Suprapubic skin (tissue), 4 donors: ENCODE results near the gene CCDC137. TPM values are rescaled to one million over a fixed set of nuclear protein-coding genes. Genes with fewer than 3 reads are reported as not detected.

ENCODE experiments used
- DNase-seq, 2 donors: peaks; one replicate each; pipeline ENCODE4 v3.0.0-alpha.2; 2019; ENCODE audit warnings: low spot score in 2 of 2
- H3K27ac ChIP-seq: fragments of 200-600 bp; sonication (generic); one replicate; pipeline ENCODE4 v1.5.1; 2019
- H3K27me3 ChIP-seq: fragments of 200-600 bp; sonication (generic); one replicate; pipeline ENCODE4 v1.5.1; 2019
- H3K36me3 ChIP-seq: fragments of 200-600 bp; sonication (generic); one replicate; pipeline ENCODE4 v1.5.1; 2019
- H3K4me1 ChIP-seq: fragments of 200-600 bp; sonication (generic); one replicate; pipeline ENCODE4 v1.5.1; 2019
- H3K4me3 ChIP-seq: fragments of 200-600 bp; sonication (generic); one replicate; pipeline ENCODE4 v1.5.1; 2019; ENCODE audit warnings: mild to moderate bottlenecking
- H3K9me3 ChIP-seq: fragments of 200-600 bp; sonication (generic); one replicate; pipeline ENCODE4 v1.5.1; 2019
- CTCF ChIP-seq, 2 donors: fragments of 200-600 bp in 1 of 2; fragments of 450-650 bp in 1 of 2; sonication (generic) in 1 of 2; IDR thresholded peaks; one replicate each; pipeline ENCODE4 v1.5.1; 2016 to 2019; ENCODE audit warnings: antibody characterized with exemption in 2 of 2, mild to moderate bottlenecking in 1 of 2, moderate library complexity in 1 of 2
- EP300 ChIP-seq: sonication (generic); formaldehyde crosslinking; IDR thresholded peaks from one replicate; pipeline ENCODE4 v1.6.1; 2017; ENCODE audit warnings: antibody characterized with exemption
- POLR2A ChIP-seq, 2 donors: fragments of 450-650 bp; IDR thresholded peaks; one replicate each; pipeline ENCODE4 v1.6.1; 2017; ENCODE audit warnings: antibody characterized with exemption in 2 of 2, mild to moderate bottlenecking in 2 of 2, moderate library complexity in 2 of 2
- POLR2AphosphoS5 ChIP-seq, 3 donors: sonication (generic); formaldehyde crosslinking; IDR thresholded peaks; one replicate each; pipeline ENCODE4 v1.6.1; 2017; ENCODE audit warnings: antibody characterized with exemption in 3 of 3
- WGBS: methylation state at CpG from one replicate; pipeline ENCODE4 v1.1.5; 2018; 5-methylcytosine and 5-hydroxymethylcytosine counted together
- total RNA-seq, 4 donors: library from RNA; depleted of rRNA; stranded (reverse); fragments of >200 nt; gene quantifications; one replicate each; pipeline ENCODE4 v1.1.0, GENCODE V29; 2016

Gene CCDC137
- total RNA-seq, 4 donors from 2014 or later: 14.9 to 29.8 (median 24.5) TPM

- peaks cover 59% of the 10 kb centered on the region for H3K36me3 ChIP-seq
Observed at GRCh38 chr17:81703747-81704654, 37.5 kb downstream of the CCDC137 start.

GRCh38 chr17:81705518-81706231, 39.1 kb downstream of the CCDC137 start:
- 91% methylated on average over 23 of the region's 30 CpGs for WGBS
- H3K4me1 ChIP-seq: peaks cover 42% of the 10 kb centered on the region

More at GRCh38 chr17:81703747-81704654, 37.5 kb downstream of the CCDC137 start:
- Histone ChIP-seq H3K27ac (peak overlapping the region; percentile 96), H3K4me3 (peak overlapping the region; percentile 99), H3K4me1 (peaks cover 39% of the 10 kb centered on the region), H3K9me3 (no peaks in the 10 kb centered on the region), H3K27me3 (no peaks in the 10 kb centered on the region)
- no peak for DNase-seq
- no peak for TF ChIP-seq EP300
- no peak for TF ChIP-seq CTCF (IDR thresholded peaks at IDR 0.05)
- TF ChIP-seq POLR2AphosphoS5 (IDR thresholded peaks at IDR 0.05): no peak
- no peak for TF ChIP-seq POLR2A (IDR thresholded peaks at IDR 0.05)
- 54% methylated on average over 13 of the region's 27 CpGs for WGBS

GRCh38 chr17:81706232-81706611, 39.7 kb downstream of the CCDC137 start:
- TF ChIP-seq POLR2A (IDR thresholded peaks at IDR 0.05) (no peak), EP300 (no peak), CTCF (IDR thresholded peaks at IDR 0.05) (no peak), POLR2AphosphoS5 (IDR thresholded peaks at IDR 0.05) (no peak)
- 94% methylated on average over 17 of the region's 17 CpGs for WGBS
- no peaks in the 10 kb centered on the region for H3K9me3 ChIP-seq
- DNase-seq: no peak
- H3K27ac ChIP-seq: no peak overlapping the region
- H3K36me3 ChIP-seq: peaks cover 39% of the 10 kb centered on the region
- peaks cover 42% of the 10 kb centered on the region for H3K4me1 ChIP-seq
- no peaks in the 10 kb centered on the region for H3K27me3 ChIP-seq
- H3K4me3 ChIP-seq: no peak overlapping the region

More at GRCh38 chr17:81705518-81706231, 39.1 kb downstream of the CCDC137 start:
- Histone ChIP-seq H3K4me3 (no peak overlapping the region), H3K36me3 (peaks cover 45% of the 10 kb centered on the region), H3K9me3 (no peaks in the 10 kb centered on the region), H3K27ac (no peak overlapping the region), H3K27me3 (no peaks in the 10 kb centered on the region)
- TF ChIP-seq EP300 (no peak), POLR2AphosphoS5 (IDR thresholded peaks at IDR 0.05) (no peak), POLR2A (IDR thresholded peaks at IDR 0.05) (no peak), CTCF (IDR thresholded peaks at IDR 0.05) (no peak)
- no peak for DNase-seq

- Histone ChIP-seq H3K36me3 (peaks cover 33% of the 10 kb centered on the region), H3K4me3 (no peak overlapping the region), H3K27me3 (no peaks in the 10 kb centered on the region), H3K27ac (no peak overlapping the region), H3K9me3 (no peaks in the 10 kb centered on the region), H3K4me1 (peaks cover 42% of the 10 kb centered on the region)
- TF ChIP-seq CTCF (IDR thresholded peaks at IDR 0.05) (no peak), POLR2A (IDR thresholded peaks at IDR 0.05) (no peak), EP300 (no peak), POLR2AphosphoS5 (IDR thresholded peaks at IDR 0.05) (no peak)
- 90% methylated on average over 54 of the region's 54 CpGs for WGBS
- DNase-seq: no peak
Observed at GRCh38 chr17:81706757-81707624, 40.5 kb downstream of the CCDC137 start.
